NCI-H2227 treated with DMSO at 0.1 percent for 48 hours (cell line): Measurements from ENCODE around the gene GALNT5.
"Not testable (repeated sequence)": the region's sequence is repeated elsewhere in the genome, so short reads cannot be mapped to it uniquely, and the experiment has no call there.

Experiments used
- DNase-seq: peaks from one replicate; lab custom pipeline; 2025; lab: John Stamatoyannopoulos, UW

The GALNT5 gene

DNA sequence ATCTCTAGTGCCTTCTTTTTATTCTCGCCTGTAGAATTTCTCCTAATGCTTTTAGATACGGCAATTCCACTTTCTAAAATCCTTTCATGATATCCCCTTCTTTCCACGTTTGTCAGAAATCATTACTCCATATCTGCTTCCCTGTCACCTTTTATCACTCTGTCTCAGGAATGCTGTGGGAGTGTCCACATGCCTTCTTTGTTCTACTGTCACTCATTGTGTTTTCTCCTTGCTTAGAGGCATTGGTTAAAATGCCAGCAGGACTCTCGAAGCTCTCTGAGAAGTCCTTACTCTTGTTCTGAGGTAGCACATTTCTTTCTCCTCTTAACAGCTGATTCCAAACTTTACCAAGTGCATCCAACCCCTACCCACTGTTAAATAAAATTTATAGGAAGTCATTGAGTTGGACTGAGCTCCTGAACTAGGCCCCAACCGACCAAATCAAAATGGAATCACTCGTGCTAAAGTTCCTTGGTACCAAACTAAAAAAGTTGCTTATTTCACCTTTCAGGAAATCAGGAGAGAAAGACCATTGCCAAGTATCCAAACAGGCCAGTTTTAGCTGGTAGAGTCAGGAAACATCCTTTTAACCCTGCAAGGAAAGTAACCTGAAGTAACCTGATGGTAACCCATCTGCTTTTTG is 10.6 kb upstream of the GALNT5 start:
- no peak for DNase-seq

DNA sequence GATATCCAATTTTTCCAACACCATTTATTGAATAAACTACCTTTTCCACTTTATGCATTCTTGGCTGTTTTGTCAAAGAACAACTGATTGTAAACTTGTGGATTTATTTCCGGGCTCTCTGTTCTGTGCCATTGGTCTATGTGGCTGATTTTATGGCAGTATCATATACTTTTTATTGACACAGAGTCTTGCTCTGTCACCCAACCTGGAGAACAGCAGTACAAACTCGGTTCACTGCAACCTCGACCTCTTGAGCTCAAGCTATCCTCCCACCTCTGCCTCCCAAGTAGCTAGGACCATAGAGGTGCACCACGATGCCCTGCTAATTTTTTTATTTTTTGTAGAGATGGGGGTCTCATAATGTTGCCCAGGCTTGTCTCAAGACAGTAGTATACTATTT is 6.7 kb upstream of the GALNT5 start:
- no peak for DNase-seq

DNA sequence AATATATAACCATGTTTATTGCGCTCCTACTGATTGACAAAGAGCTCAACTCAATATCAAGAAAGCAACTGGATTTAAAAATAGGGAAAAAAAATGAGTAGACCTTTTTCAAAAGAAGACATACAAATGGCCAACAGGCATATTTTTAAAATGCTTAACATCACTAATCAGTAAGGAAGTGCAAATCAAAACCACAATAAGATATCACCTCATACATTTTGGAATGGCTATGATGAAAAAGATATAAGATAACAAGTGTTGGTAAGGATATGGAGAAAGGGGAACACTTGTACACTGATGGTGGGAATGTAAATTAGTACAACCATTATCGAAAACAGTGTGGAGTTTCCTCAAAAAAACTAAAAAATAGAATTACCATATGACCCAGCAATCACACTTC is 5.6 kb upstream of the GALNT5 start:
- DNase-seq, result no peak

GRCh38 chr2:157252529-157252928 is 5.0 kb upstream of the GALNT5 start:
- DNase-seq, result no peak

GRCh38 chr2:157254041-157254440 is 3.5 kb upstream of the GALNT5 start:
- no peak for DNase-seq

DNA sequence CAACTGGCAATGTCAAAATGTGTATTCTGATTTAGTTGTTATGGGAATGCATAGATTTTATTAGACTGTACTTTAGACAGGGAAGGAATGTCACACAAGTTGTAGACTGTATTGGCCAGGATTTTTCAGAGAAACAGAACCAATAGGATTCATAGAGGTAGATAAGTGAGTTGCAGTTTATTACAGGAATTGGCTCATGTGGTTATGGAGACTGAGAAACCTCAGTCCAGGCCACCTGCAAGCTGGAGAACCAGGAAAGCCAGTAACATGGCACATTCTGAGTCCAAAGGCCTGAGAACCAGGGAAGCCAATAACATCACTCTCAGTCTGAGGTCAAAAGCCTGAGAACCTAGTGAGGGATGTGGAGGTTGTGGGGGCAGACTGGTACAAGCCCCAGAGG is 1.8 kb upstream of the GALNT5 start:
- DNase-seq, result no peak

DNA sequence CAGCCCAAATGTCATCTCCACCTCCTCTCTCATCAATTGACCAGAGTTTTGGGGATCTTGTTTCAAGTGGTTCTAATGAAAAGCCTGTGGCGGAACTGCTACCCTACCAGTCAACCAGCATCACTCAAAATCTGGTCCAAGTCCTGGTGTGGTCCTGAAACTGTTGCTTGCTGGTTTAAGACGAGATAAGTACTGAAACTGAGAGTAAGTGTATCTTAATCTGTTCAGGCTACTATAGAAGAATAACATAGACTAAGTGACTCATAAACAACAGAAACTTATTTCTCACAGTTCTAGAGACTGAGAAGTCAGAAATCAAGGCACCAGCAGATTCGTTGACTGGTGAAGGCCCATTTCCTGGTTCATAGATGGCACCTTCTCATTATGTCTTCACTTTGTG is 879 bp upstream of the GALNT5 start:
- DNase-seq, result no peak

GRCh38 chr2:157258520-157259326 is 1.2 kb downstream of the GALNT5 start:
- DNase-seq, result no peak

- DNase-seq, result no peak
Observed at GRCh38 chr2:157259386-157259785, 1.9 kb downstream of the GALNT5 start.

DNA sequence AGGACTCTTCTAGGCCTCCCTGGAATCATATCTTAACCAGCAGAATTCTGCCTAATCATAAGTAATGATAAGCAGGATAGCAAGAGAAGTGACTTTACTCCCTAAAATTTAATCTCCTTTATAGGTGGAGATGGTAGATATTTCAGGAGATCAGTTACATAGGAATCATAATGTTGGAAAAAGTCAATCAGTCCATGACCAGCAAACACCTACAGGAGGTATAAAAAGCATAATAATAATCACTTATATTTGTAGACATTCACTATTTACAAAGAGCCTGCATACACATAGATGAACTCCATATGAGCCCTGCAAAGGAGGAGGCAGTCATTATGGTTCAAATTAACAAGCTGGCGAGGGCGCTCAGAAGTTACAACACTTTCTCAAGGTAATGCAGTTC is 2.5 kb downstream of the GALNT5 start:
- no peak for DNase-seq

DNA sequence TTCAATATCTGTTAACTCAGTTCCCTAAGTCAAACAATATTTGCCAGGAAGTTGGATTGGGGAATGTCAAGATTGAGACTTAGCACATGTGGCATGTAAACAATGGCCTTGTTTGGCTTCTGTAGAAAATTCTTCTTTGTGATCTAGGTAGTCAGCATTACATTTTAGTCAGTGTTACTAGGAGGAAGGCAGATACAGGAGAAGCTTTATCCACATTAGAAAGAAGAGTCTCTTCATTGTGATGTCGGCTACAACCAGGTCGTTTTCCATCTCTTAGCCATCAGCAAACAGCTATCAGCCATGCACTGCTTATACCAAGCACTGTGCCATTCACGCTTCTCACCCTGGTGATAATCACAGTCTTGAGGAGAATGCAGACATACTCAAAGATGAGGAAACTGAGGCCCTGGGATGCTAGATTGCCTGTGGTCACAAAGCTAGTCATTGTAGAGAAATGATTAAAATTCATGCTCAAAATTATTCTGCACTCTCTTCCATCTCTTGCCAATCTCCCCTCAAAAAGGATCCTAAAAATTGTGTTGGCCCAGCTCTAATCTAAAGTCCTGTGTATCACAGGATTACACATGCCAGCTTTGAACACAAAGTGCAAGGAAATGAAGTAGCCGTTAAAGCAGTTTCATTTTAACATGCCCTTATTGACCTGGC is 3.2 kb downstream of the GALNT5 start:
- no peak for DNase-seq

DNA sequence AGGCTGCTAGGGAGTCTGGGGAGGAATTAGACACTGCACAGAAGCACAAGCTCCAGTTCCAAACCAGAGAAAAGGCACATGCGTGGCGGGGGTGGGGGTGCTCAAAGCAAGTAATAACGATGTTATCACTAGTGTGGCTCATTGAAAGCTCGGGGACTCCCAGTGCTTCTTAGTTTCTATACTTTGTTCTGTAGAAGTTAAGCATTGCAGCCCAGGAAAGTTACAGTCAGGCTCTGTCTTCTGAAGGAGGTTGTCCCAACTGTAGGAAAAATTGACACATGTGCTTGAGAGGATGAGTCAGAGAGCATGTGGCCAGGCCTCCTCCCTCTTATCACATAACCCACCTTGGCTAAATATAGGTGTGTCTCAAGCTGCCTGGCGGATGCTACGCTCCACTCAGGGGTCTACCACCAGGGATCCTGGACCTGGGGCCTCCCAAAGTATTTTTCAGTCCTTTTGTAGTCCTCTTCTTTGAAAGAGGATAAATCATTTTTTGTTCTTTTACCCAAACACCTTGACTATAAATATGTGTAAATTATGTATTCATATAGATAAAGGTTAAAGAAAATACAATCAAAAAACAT is 3.8 kb downstream of the GALNT5 start:
- no peak for DNase-seq

- DNase-seq, result no peak
Observed at GRCh38 chr2:157262248-157262647, 4.7 kb downstream of the GALNT5 start.

DNA sequence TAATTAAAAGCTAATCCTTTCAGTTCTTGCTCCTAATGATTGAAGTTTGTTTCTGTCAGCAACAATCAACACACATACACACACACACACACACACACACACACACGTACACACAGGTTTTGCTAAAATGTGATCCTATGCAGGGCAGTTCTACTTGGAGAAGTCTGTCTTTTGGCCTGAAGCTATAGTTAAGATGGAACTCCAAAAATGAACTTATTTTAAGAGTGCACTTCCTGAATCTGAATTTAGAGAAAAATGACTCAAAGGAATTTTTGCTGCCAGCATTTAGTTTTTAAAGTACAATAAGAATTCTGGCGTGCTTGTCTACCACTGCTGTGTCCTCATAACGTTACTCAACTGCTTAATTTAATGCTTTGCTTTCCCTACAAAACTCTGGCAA is 6.6 kb downstream of the GALNT5 start:
- DNase-seq, result no peak

- no peak for DNase-seq
Observed at GRCh38 chr2:157265825-157266224, 8.3 kb downstream of the GALNT5 start.

GRCh38 chr2:157267476-157267875 is 10.0 kb downstream of the GALNT5 start:
- DNase-seq, result no peak

DNA sequence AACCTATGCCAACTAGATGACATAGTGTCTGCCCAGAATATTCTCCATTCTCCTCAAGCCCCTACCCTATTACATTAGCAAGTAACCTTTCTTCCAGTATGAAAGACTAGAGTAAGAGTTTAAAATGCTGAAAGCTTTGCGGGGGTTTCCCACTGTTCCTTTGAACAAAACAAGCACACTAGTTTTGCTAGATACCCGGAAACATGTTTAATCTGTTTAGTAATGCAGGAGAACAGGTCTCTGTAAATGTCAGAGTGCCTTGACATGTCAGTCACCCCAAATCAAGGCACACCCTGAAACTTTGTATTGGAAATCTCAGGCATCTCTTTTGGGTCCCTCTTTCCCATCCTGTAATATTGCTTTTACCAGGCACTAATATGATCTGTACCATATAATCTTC is 11.6 kb downstream of the GALNT5 start:
- DNase-seq, result no peak

DNA sequence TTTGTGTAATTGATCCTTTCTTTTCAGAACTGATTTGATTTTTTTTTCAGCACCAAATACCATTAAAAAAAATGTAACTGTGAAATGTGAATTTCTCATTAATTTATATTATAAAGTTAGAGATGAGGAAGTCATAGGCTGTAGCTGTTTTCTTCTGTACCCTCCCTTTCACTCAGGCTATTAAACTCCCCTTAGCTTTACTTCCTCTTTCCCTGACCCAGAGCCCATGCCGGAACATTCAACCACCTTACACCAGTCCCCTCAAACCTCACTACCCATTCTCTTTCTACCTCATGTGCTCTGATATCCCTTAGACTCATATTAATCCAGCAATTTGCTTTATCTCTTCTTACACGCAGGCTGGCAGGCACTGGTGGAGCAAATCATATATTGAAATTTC is 12.4 kb downstream of the GALNT5 start:
- no peak for DNase-seq

GRCh38 chr2:157271590-157272203 is 14.2 kb downstream of the GALNT5 start:
- no peak for DNase-seq

DNA sequence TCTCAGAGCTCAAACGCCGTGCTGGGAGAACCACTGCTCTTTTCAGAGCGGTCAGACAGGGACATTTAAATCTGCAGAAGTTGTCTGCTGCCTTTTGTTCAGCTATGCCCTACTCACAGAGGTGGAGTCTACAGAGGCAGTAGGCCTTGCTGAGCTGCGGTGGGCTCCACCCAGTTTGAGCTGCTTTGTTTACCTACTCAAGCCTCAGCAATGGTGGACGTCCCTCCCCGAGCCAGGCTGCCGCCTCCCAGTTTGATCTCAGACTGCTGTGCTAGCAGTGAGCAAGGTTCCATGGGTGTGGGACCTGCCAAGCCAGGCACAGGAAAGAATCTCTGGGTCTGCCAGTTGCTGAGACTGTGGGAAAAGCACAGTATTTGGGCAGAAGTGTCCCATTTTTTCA is 21.8 kb downstream of the GALNT5 start:
- DNase-seq, result not testable (repeated sequence)

DNA sequence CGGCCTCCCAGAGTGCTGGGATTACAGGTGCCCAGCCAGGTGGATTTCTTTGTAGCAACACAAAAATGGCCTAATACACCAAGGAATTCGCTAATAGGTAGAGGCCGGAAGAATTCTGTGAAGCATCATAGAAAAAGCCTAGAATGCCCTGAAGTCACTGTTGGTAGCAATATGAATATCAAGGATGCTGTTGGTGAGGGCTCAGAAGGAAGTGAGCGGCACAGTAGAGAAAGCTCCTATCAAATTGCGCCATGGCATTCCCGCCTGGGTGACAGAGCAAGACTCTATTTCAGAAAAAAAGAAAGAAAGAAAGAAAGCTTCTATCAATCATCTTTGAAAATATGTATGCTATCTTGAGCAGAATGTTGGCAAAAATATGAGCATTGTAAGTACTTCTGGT is 23.8 kb downstream of the GALNT5 start:
- no peak for DNase-seq

- DNase-seq, result peak; percentile 75
Observed at GRCh38 chr2:157283468-157283867, 26.0 kb downstream of the GALNT5 start.
